ENCODE results near the gene ADGRG1.

Gene ADGRG1

DNA sequence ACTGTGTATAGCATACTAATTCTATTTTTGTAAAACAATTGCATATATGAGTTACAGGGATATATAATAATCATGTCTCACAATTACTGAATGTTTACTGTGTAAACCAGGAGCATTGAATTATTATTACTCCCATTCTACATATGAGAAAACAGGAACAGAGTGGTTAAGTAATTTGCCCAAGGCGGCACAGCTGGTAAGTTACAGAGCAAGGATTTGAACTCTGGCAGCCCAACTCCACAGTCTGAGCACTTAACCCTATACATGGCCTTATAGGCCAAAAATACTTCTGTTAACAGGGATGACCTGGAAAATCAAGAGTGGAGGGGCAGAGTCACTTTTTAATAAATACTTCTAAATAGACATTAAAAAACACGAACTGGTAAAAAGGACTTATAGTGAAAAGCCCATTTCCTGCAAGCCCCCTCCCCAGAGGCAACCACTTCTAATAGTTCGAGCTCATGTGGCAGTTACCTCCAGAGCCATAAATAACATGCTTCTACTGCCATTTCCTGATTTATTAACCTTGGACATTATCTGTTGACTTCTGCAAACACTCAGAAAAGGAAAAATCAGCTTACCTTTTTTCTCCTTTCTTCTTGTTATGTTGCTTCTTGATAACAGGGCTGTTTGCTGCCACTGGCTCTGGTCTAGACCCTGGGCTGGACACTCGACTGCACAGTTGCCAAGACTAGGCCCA is 22.1 kb upstream of the ADGRG1 start:
- no peak for DNase-seq (ENCODE audit: low spot score)

GRCh38 chr16:57606847-57607501 is 21.5 kb upstream of the ADGRG1 start:
- no peak for DNase-seq (ENCODE audit: low spot score)

GRCh38 chr16:57607676-57608461 is 20.6 kb upstream of the ADGRG1 start:
- DNase-seq (ENCODE audit: low spot score): no peak

DNA sequence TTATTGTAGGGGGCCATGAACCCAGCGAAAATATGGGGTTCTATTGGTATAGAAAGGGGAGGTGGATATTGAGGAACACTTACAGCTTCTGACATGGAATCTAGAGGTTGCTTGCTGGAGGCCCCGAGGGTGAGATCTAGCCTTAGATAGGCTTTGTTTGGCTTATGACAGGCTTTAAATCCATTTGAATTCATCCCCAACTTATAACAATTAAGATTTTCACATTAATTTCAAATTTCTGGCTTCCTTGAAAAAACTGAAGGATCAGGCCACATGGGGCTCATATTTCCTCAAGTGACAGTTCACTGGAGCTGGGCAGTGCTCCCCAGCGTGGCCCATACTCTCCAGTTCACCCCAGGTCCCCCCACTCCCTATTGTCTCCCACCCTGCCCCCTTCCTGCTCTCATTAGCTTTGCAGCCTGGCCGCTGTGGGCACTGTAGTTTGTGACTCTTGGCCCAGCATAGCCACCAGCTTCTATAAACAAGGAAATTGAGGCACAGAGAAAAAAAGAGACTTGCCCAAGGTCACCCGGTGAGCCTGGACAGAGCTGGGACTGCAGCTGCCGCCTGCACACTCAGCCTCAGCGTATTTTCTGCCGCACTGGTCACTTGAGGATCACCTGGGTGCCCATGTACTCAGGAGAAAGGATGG is 19.8 kb upstream of the ADGRG1 start:
- DNase-seq (ENCODE audit: low spot score): no peak

DNA sequence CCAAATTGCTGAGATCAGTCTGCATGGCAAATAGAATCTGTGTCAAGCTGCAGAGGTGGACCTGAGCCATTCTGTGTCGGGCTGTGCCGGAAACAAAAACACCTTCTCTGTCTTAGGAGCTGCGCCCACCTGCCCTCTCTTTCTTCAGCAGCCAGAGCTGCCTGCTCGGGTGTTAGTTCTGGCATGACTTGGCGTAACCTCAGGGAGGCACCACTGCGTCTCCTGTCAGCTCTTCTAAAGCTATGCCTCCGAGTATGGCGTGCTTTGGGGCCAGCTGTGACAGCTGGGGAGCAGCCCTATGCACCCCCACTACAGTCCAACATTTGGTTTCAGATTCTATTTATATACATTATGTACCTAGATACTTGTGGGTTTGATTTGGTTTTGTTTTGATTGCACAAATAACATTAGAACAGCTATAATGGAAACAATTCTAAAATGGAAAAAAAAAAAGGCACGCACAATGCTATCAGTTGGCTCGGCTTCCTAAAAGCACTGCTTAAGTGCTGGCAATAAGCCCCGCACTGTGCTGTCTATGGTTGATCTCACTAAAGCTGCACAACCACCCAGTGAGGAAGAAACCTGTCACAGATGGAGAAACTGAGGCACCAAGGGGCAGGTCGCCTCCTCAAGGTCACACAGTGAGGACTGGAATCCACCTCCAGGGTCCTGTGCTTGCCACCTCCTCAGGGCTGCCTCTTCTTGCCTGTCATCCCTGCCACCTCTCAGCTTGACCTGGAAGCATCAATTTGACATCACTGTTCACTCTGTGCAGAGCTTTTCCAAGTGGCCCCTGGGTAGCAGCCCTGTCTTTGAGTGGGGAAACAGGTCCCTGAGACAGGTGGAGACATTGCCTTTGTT is 18.7 kb upstream of the ADGRG1 start:
- DNase-seq (ENCODE audit: low spot score): peak; percentile 66

DNA sequence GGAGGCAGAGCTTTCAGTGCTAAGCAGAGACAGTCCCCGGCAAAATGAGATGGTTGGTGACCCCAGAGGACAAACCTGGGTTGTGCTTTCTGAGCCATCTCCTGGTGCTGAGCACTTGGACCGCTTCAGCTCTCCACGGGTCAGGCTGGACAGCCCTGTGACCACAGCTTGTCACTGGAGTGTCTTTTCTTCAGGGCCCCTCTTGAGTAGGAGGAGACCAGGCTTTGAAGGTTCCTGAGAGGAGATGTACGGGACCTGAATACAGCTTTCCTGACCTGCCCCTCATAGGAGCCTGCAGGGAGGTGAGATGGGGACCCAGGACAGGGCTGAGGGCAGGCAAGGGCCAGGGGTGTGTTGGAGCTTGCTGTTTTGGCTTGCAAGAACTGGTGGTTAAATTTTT is 17.8 kb upstream of the ADGRG1 start:
- no peak for DNase-seq (ENCODE audit: low spot score)

DNA sequence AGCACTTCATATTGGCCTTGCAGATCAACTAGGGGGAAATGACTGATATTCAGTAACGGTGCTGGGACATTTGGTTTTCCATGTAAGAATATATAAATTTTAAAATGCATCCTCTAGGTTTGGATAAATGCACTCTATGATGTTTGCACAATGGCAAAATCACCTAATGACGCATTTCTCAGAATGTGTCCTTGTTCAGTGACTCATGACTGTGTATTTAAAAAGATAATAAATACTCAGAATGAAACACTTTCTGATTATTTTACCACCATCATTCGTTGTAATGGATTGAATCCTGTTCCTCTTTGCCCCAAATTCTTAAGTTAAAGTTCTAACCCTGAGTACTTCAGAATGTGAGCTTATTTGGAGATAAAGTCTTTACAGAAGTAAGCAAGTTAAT is 17.2 kb upstream of the ADGRG1 start:
- DNase-seq (ENCODE audit: low spot score): no peak

- no peak for DNase-seq (ENCODE audit: low spot score)
These were observed 16.7 kb upstream of the ADGRG1 start for GRCh38 chr16:57611706-57612105.

- no peak for DNase-seq (ENCODE audit: low spot score)
These were observed 15.9 kb upstream of the ADGRG1 start for GRCh38 chr16:57612494-57612893.

DNA sequence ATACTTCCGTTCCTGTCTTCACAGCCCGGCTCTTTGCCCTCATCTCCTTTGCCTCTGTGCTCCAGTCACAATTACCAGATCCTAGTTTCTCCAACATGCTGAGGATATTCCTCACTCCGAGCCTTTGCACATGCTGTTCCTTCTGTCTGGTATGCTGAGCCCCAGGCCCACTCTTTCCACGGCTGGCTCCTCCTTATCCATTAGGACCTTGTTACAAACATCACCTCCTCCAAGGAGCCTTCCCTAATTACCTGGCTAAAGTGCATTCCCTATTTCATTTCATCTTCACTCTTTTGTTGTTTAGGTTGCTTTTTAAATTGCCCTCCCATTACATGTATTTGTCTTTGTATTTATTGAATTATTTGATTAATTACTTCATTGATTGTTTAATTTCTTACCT is 14.9 kb upstream of the ADGRG1 start:
- DNase-seq (ENCODE audit: low spot score): no peak

DNA sequence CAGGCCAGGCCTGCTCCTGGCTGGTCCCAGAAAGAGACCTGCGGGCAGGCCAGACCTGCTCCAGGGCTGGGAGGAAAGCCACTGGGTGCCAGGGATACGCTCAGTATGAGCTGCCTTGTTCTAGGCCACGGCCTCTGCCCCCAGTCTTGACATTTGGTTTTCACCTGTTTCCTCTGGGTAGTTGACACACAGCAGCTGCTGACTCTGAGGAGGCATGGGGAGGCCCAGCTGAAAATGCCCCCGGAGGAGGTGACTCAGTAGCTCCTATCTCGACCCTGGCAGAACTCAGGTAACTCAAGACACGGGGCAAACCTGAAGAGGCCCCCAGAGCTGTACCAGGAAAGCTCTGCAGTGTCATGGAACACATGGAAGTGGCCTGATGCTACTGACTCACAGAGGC is 13.9 kb upstream of the ADGRG1 start:
- no peak for DNase-seq (ENCODE audit: low spot score)

GRCh38 chr16:57614944-57615343 is 13.5 kb upstream of the ADGRG1 start:
- no peak for DNase-seq (ENCODE audit: low spot score)

- no peak for DNase-seq (ENCODE audit: low spot score)
These were observed 12.6 kb upstream of the ADGRG1 start for GRCh38 chr16:57615813-57616212.

DNA sequence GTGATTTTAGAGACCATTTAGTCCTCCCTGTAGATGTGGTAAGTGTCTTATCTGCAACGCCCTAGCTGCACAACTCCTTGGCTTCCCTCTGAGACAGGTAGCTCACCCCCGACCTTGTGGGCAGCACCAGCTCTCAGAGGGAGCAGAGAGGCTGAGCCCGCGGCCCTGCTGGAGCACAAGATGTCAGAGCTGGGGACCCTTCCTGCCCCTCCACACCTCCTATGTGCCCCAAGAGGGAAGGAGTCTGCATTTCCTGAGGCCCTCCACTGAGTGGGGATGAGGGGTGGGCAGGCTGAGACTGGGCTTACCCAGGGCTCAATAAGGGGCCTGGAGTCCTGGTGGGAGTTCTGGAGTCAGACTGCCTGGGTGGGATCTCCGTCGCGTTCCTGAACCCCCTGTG is 12.2 kb upstream of the ADGRG1 start:
- DNase-seq (ENCODE audit: low spot score): no peak

DNA sequence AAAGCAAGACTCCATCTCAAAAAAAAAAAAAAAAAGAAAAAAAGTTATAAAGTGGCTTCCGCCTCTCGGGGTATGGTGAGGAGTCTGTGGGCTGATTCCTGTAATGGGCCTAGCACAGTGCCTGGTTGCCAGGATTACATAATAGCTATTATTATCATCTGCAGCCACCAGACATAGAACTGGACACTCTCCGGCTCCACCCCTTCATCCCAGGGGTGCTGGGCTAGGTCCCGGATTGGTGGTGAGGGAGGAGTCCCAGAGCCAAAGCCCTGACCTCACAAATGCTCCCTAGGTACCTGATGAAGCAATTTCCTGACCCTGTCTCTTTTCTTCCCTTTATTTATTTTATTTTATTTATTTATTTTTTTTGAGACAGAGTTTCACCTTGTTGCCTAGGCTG is 11.6 kb upstream of the ADGRG1 start:
- DNase-seq (ENCODE audit: low spot score): no peak

- no peak for DNase-seq (ENCODE audit: low spot score)
These were observed 10.8 kb upstream of the ADGRG1 start for GRCh38 chr16:57617604-57618111.

DNA sequence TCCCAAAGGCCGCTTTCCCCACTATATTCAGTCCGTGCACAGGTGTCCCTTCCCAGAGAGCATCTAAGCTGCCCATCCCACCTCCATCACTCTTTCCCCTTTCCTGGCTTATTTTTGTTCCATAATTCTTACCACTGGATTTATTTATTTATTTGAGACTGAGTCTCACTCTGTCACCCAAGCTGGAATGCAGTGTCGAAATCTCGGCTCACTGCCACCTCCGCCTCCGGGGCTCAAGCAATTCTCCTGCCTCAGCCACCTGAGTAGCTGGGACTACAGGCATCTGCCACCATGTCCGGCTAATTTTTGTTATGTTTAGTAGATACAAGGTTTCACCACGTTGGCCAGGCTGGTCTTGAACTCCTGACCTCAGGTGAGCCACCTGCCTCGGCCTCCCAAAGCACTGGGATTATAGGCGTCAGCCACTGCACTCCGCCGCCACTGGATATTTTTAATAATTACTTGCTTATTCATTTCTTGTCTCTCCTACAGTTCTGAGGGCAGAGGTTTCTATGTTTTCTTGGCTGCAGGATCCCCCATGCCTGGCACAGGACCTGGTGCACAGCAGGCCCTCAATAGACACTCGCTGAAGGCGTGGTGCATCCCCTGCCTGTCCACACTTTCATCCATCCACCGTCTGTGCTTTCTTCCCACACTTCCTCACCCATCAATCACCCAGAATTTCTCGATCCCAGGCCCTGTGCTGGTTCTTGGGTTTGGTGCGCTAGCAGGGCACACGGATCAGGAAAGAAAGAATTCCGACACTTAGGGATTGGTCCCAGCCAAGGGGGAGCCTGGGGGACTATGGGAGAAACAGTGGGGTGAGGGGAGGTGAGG is 9.9 kb upstream of the ADGRG1 start:
- DNase-seq (ENCODE audit: low spot score): no peak

DNA sequence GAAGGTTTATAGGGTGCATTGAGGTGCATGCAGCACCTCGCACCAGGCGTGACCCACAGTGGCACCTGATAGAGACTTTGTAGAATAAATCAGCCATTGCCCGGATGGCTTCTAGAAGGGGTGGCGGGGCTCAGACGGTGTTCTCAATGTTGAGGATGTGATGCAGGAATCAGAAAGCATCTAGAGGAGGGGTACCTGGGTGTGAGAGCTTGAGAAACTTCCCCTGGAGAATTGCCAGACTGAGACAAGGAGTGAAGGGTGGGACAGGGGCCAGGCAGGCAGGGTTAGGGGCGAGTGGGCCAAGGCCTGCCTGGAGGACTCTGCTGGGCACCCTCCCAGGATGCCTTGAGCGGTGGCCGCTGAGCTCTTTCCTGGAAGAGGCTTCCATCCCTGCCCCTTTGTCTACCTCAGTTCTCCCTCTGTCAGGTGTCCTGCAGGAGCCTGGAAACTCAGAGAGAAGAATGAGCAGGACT is 9.3 kb upstream of the ADGRG1 start:
- no peak for DNase-seq (ENCODE audit: low spot score)

DNA sequence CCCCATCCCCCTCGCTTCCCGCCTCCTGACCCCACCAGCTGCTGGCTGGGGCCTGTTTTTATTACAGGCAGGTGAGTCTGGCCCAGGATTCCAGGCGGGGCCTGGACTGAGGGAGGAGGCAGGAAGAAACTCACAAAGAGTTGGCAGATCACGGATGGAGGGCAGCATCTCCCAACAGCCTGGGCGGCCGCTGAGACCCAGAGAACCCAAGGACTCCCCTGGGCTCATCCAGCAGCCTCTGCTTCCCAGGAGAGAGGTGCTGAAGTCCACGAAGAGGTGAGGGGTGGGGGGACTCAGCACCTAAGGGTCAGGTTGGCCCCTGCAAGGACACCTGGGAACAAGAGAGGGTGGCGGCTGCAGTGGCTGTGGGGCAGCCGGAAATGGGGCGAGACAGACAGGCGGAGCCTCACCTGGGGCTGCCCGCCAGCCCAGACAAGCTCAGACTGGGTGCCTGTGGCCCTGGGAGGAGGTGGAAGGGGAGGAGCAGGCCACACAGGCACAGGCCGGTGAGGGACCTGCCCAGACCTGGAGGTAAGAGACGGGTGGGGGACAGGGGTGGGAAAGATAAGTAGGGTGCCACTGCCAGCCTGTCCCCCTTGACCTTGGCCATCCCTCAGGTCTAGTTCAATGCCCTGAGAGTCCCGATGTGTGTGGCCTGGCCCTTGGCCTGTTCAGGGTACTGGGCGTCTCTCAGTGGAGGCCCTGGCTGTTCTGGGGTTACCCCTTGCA is 8.7 kb upstream of the ADGRG1 start:
- DNase-seq (ENCODE audit: low spot score): no peak
